Adrenal gland (tissue), 12 donors: Measurements from ENCODE around the gene RPL11. TPM values are rescaled to one million over a fixed set of nuclear protein-coding genes. Genes with fewer than 3 reads are reported as not detected.

Experiments
- DNase-seq, 7 donors: peaks; one replicate each; pipeline ENCODE4 v3.0.0-alpha.2; 2019 to 2020
- H3K27ac ChIP-seq, 5 donors: fragments of 200-600 bp; sonication (generic) in 4 of 5; 1 replicate in 3 of 5; 2 replicates in 2 of 5; pipeline versions ENCODE4 v1.5.1 to v1.8.0; 2016 to 2020; ENCODE audit warnings: mild to moderate bottlenecking in 1 of 5
- H3K27me3 ChIP-seq: fragments of 200-600 bp; 2 replicates; pipeline ENCODE4 v1.8.0; 2021
- H3K36me3 ChIP-seq, 2 donors: fragments of 200-600 bp; replicated peaks in 1 of 2; 1 replicate in 1 of 2; 2 replicates in 1 of 2; pipeline versions ENCODE4 v1.5.1 to v1.8.0; 2018 to 2022
- H3K4me1 ChIP-seq, 2 donors: fragments of 200-600 bp; replicated peaks in 1 of 2; 1 replicate in 1 of 2; 2 replicates in 1 of 2; pipeline versions ENCODE4 v1.5.1 to v1.8.0; 2018 to 2021
- H3K4me3 ChIP-seq, 4 donors: fragments of 200-600 bp; sonication (generic) in 3 of 4; one replicate each; pipeline ENCODE4 v1.5.1; 2016 to 2018
- H3K9me3 ChIP-seq, 3 donors: fragments of 200-600 bp; sonication (generic) in 1 of 3; replicated peaks in 1 of 3; 1 replicate in 2 of 3; 2 replicates in 1 of 3; pipeline versions ENCODE4 v1.5.1 to v1.8.0; 2016 to 2021
- POLR2A ChIP-seq, 2 donors: fragments of 450-650 bp; IDR thresholded peaks; one replicate each; pipeline ENCODE4 v1.6.1; 2017; ENCODE audit warnings: antibody characterized with exemption in 2 of 2, mild to moderate bottlenecking in 2 of 2, moderate library complexity in 1 of 2
- WGBS, 4 donors: extraction: QIAGEN DNeasy Blood & Tissue Kit in 2 of 4; methylation state at CpG; one replicate each; pipeline versions ENCODE4 v1.1.5 to v1.1.7; 2013 to 2017; 5-methylcytosine and 5-hydroxymethylcytosine counted together
- intact Hi-C, 2 donors: fragments of 100-400 bp; cut with DNase I; formaldehyde crosslinking; loops; one replicate each; pipeline versions ENCODE4 v1.14.1 to v1.15.0; 2022 to 2023
- polyA plus RNA-seq, 3 donors: library from polyadenylated mRNA; stranded (reverse); fragments of 200-250 nt in 2 of 3; fragments of 350-450 nt in 1 of 3; fragmentation: Illumina TruSeq in 1 of 3; extraction: RNeasy Lipid Tissue Mini Kit (QIAGEN cat#74804) in 1 of 3; gene quantifications; one replicate each; pipeline ENCODE4 v1.2.3, GENCODE V29; 2013 to 2014
- total RNA-seq, 9 donors: library from RNA; depleted of rRNA in 4 of 9; stranded (reverse); fragments of >200 nt in 4 of 9; fragments of 120-200 nt in 1 of 9; fragmentation: NEBNext Ultra II Directional in 1 of 9; extraction: Animal tissue kit (Norgen Biotek cat#: 25700) in 1 of 9; gene quantifications; one replicate each; pipeline versions ENCODE4 v1.1.0 to v1.2.4, GENCODE V29; 2013 to 2023
- TF ChIP-seq, protein P1 (sequence below), 6 experiments: fragments of 450-650 bp in 4 of 6; fragments of 200-600 bp in 2 of 6; sonication (generic) in 1 of 6; IDR thresholded peaks; 1 replicate in 5 of 6; 2 replicates in 1 of 6; pipeline versions ENCODE4 v1.5.1 to v1.8.0; 2016 to 2021; ENCODE audit warnings: antibody characterized with exemption in 6 of 6, mild to moderate bottlenecking in 2 of 6, moderate library complexity in 1 of 6
- donor health status: healthy with polysubstance abuse.
- donor health status: Bipolar disorder and iron deficiency.
- donor health status: DM: yes; HTN: yes; CAD: no.
- donor health status: DM: no; HTN: no; CAD: no.
- donor health status: DM: no; HTN: no; CAD: no.
- donor health status: DM: yes; HTN: yes; CAD: no.

The RPL11 gene
- total and polyA plus RNA-seq, 12 donors, result 685 to 2,028 (median 921) TPM

DNA sequence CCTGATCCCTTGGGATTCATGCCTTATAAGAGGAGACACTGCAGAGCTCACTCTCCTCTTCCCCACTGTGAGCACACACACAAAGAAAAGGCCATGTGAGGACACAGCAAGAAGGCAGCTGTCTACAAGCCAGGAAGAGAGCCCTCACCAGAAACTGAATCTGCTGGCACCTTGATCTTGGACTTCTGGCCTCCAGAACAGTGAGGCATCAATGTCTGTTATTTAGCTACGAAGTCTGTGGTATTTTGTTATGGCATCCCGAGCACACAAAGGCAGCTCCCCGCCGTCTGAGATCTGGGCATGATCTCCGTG, 47.1 kb upstream of the RPL11 start:
- TF ChIP-seq, protein P1, sequence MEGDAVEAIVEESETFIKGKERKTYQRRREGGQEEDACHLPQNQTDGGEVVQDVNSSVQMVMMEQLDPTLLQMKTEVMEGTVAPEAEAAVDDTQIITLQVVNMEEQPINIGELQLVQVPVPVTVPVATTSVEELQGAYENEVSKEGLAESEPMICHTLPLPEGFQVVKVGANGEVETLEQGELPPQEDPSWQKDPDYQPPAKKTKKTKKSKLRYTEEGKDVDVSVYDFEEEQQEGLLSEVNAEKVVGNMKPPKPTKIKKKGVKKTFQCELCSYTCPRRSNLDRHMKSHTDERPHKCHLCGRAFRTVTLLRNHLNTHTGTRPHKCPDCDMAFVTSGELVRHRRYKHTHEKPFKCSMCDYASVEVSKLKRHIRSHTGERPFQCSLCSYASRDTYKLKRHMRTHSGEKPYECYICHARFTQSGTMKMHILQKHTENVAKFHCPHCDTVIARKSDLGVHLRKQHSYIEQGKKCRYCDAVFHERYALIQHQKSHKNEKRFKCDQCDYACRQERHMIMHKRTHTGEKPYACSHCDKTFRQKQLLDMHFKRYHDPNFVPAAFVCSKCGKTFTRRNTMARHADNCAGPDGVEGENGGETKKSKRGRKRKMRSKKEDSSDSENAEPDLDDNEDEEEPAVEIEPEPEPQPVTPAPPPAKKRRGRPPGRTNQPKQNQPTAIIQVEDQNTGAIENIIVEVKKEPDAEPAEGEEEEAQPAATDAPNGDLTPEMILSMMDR (IDR thresholded peaks at IDR 0.05), result no peak
- no peak for TF ChIP-seq POLR2A (IDR thresholded peaks at IDR 0.05)
- WGBS, 4 donors, result 87 to 94% (median 92%) methylated on average over 5 of the region's 5 CpGs
- Histone ChIP-seq H3K4me1 (no peaks in the 10 kb centered on the region), H3K27me3 (no peaks in the 10 kb centered on the region), H3K9me3 (no peaks in the 10 kb centered on the region), H3K4me3 (no peak overlapping the region), H3K27ac (no peak overlapping the region), H3K36me3 (no peaks in the 10 kb centered on the region)
- DNase-seq, result no peak
- intact Hi-C loops, result no loop called here

DNA sequence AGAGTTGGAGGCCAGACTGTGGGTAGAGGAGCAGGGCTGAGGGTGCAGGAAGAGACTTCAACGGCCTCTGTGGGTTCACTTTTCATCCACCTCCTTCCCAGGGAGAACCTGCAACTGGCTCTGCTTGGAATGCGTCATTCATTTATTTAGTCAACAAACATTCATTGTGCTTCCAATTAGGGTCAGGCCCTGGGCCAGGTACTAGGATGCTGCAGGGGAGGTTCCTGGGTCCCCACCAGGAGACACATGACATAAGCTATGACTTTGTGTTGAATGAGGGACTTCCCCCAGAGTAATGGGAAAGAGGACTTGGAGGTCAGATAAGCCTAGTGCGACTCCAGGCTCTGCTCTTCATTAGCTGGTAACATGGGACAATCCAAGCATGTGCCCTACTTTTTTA, 46.3 kb upstream of the RPL11 start:
- Histone ChIP-seq H3K4me1 (peaks cover 0 to under 1% of the 10 kb centered on the region in 2 donors), H3K36me3 (no peaks in the 10 kb centered on the region), H3K9me3 (no peaks in the 10 kb centered on the region), H3K27me3 (no peaks in the 10 kb centered on the region), H3K4me3 (no peak overlapping the region), H3K27ac (no peak overlapping the region)
- TF ChIP-seq, protein P1 (IDR thresholded peaks at IDR 0.05), result no peak
- TF ChIP-seq POLR2A (IDR thresholded peaks at IDR 0.05), result no peak
- intact Hi-C loops, result no loop called here
- WGBS, 4 donors, result 88 to 95% (median 89%) methylated on average over 2 to 3 of the region's 3 CpGs
- DNase-seq, result no peak

DNA sequence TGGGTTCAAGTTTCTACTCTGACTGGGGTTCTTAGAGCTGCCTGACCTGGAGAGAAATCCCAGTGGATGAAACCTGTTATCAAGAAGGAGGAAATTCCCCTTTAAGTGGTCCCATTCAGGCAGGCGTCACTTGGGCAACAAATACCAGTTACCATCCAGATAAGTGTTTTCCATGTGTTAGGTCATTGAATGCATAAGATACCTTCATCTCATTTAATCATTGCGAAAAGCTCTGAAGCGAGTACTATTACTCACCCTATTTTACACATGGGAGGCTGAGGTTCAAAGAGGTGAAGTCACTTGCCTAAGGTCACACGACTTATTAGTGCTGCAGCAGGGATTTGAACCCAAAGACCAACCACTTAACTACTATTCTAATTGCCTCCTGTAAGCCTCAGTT, 45.5 kb upstream of the RPL11 start:
- 79 to 94% (median 90%) methylated on average over 4 of the region's 4 CpGs for WGBS, 4 donors
- no peak for DNase-seq

DNA sequence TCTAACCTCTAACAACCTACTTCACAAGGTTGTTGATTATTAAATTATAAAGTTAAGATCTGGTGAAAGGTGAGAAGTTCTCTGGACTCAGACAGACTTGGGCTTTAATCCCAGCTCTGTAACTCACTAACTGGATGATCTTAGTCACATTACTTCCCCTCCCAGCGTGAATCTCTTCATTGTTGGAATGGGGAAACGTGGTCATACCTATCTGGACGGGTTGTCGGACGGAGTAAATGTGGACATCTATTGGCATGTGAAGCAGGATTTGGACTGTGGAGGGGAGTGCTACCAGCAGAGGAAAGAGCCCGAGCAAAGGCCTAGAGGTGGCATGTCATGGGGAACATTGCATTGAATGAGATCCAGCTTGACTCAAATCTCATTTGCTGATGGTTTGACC, 45.1 kb upstream of the RPL11 start:
- no peak for TF ChIP-seq POLR2A (IDR thresholded peaks at IDR 0.05)
- TF ChIP-seq, protein P1 (IDR thresholded peaks at IDR 0.05), result no peak
- WGBS, 4 donors, result 75 to 90% (median 85%) methylated on average over 6 of the region's 6 CpGs
- no peak for DNase-seq
- peaks cover 0 to 6% of the 10 kb centered on the region in 2 donors for H3K4me1 ChIP-seq
- H3K27me3 ChIP-seq, result no peaks in the 10 kb centered on the region
- no peaks in the 10 kb centered on the region for H3K9me3 ChIP-seq
- no peak overlapping the region for H3K4me3 ChIP-seq
- no peaks in the 10 kb centered on the region for H3K36me3 ChIP-seq
- no peak overlapping the region for H3K27ac ChIP-seq
- intact Hi-C loops, result no loop called here

More for the DNA sequence above, 45.5 kb upstream of the RPL11 start:
- Histone ChIP-seq H3K9me3 (no peaks in the 10 kb centered on the region), H3K36me3 (no peaks in the 10 kb centered on the region), H3K4me1 (peaks cover 0 to 6% of the 10 kb centered on the region in 2 donors), H3K4me3 (no peak overlapping the region), H3K27ac (no peak overlapping the region), H3K27me3 (no peaks in the 10 kb centered on the region)
- TF ChIP-seq, protein P1 (IDR thresholded peaks at IDR 0.05), result no peak
- no peak for TF ChIP-seq POLR2A (IDR thresholded peaks at IDR 0.05)
- intact Hi-C loops, result no loop called here
